Measurements from ENCODE around the gene NMU. TPM values are rescaled to one million over a fixed set of nuclear protein-coding genes. Genes with fewer than 3 reads are reported as not detected.

NMU gene
- polyA plus RNA-seq, 1 of the 3 experiments (the other 2 are of a cell fraction): 0.66 TPM

- DNase-seq: no peak
- Histone ChIP-seq H3K27me3 (ENCODE audit: insufficient read depth) (no peaks in the 10 kb centered on the region), H3K9me3 (no peaks in the 10 kb centered on the region), H3K9ac (no peak overlapping the region), H3K4me2 (no peak overlapping the region), H4K20me1 (ENCODE audit: insufficient read depth) (no peaks in the 10 kb centered on the region), H3K27ac (ENCODE audit: low read depth in 2 of 2, low read length in 1 of 2) (no peak overlapping the region), H3K4me3 (ENCODE audit: low read depth in 2 of 2, low read length in 1 of 2) (no peak overlapping the region), H3F3A (replicated peaks; ENCODE audit: insufficient read depth) (no peaks in the 10 kb centered on the region), H3K9me2 (no peaks in the 10 kb centered on the region), H3K4me1 (ENCODE audit: control insufficient read depth in 1 of 2, insufficient read depth in 2 of 2, low read depth in 1 of 2, low read length in 1 of 2) (no peaks in the 10 kb centered on the region), H3K79me2 (ENCODE audit: insufficient read depth) (no peaks in the 10 kb centered on the region), H3K36me3 (replicated peaks in 1 of 2; ENCODE audit: control insufficient read depth in 1 of 2, insufficient read depth in 2 of 2, low read length in 1 of 2) (no peaks in the 10 kb centered on the region), H2AFZ (ENCODE audit: low read depth) (no peak overlapping the region)
- WGBS (ENCODE audit: low lambda C conversion rate): 43% methylated on average over 6 of the region's 6 CpGs
- POLR2A ChIA-PET: no interaction called here
- CTCF ChIA-PET: interaction anchor here (0.9 to 1.1 kb wide), 2 partner anchors 114 kb away, joined by 3 to 4 read pairs; no protein-coding TSS in a partner anchor
- TF ChIP-seq YY1 (IDR thresholded peaks at IDR 0.05; ENCODE audit: low read depth): no peak
- no peak for TF ChIP-seq NFIC (IDR thresholded peaks at IDR 0.05; ENCODE audit: borderline replicate concordance)
- no peak for TF ChIP-seq JUND (IDR thresholded peaks at IDR 0.05)
- no peak for TF ChIP-seq IRF3 (IDR thresholded peaks at IDR 0.05; ENCODE audit: low read depth, low read length)
- no peak for TF ChIP-seq RCOR1 (IDR thresholded peaks at IDR 0.05; ENCODE audit: low read length)
- no peak for TF ChIP-seq MAX (IDR thresholded peaks at IDR 0.05; ENCODE audit: low read depth)
- TF ChIP-seq MXI1 (IDR thresholded peaks at IDR 0.05; ENCODE audit: low read depth, low read length): no peak
- TF ChIP-seq SMC3 (IDR thresholded peaks at IDR 0.05; ENCODE audit: low read depth, low read length): no peak
- TF ChIP-seq FOXJ3 (CRISPR knock-in tag; IDR thresholded peaks at IDR 0.05): no peak
- no peak for TF ChIP-seq PBX3 (IDR thresholded peaks at IDR 0.05)
- TF ChIP-seq TAF1 (IDR thresholded peaks at IDR 0.05; ENCODE audit: borderline replicate concordance, low read depth, low read length): no peak
- TF ChIP-seq GABPA (IDR thresholded peaks at IDR 0.05; ENCODE audit: low read depth): no peak
- TF ChIP-seq TCF12 (IDR thresholded peaks at IDR 0.05): no peak
- no peak for TF ChIP-seq GATA2 (CRISPR knock-in tag; IDR thresholded peaks at IDR 0.05)
- TF ChIP-seq FOSL2 (IDR thresholded peaks at IDR 0.05; ENCODE audit: borderline replicate concordance, low read depth): no peak
Observed at GRCh38 chr4:55668449-55668848, 32.4 kb upstream of the NMU start.

GRCh38 chr4:55666535-55666934, 30.4 kb upstream of the NMU start:
- Histone ChIP-seq H4K20me1 (ENCODE audit: insufficient read depth) (no peaks in the 10 kb centered on the region), H3F3A (replicated peaks; ENCODE audit: insufficient read depth) (no peaks in the 10 kb centered on the region), H3K36me3 (replicated peaks in 1 of 2; ENCODE audit: control insufficient read depth in 1 of 2, insufficient read depth in 2 of 2, low read length in 1 of 2) (no peaks in the 10 kb centered on the region), H2AFZ (ENCODE audit: low read depth) (no peak overlapping the region), H3K4me2 (no peak overlapping the region), H3K9me3 (no peaks in the 10 kb centered on the region), H3K27me3 (ENCODE audit: insufficient read depth) (no peaks in the 10 kb centered on the region), H3K4me3 (ENCODE audit: low read depth in 2 of 2, low read length in 1 of 2) (no peak overlapping the region), H3K79me2 (ENCODE audit: insufficient read depth) (no peaks in the 10 kb centered on the region), H3K4me1 (ENCODE audit: control insufficient read depth in 1 of 2, insufficient read depth in 2 of 2, low read depth in 1 of 2, low read length in 1 of 2) (no peaks in the 10 kb centered on the region), H3K9me2 (no peaks in the 10 kb centered on the region), H3K27ac (ENCODE audit: low read depth in 2 of 2, low read length in 1 of 2) (no peak overlapping the region), H3K9ac (no peak overlapping the region)
- TF ChIP-seq MEF2A (IDR thresholded peaks at IDR 0.05; ENCODE audit: borderline replicate concordance, low read depth): no peak
- no peak for TF ChIP-seq CTCF (IDR thresholded peaks at IDR 0.05)
- TF ChIP-seq RAD21 (IDR thresholded peaks at IDR 0.05; ENCODE audit: low read length): no peak
- TF ChIP-seq YY1 (IDR thresholded peaks at IDR 0.05; ENCODE audit: low read depth): no peak
- TF ChIP-seq EZH2phosphoT487 (IDR thresholded peaks at IDR 0.05; ENCODE audit: borderline replicate concordance, low read depth): no peak
- TF ChIP-seq SMC3 (IDR thresholded peaks at IDR 0.05; ENCODE audit: low read depth, low read length): no peak
- no peak for TF ChIP-seq JUND (IDR thresholded peaks at IDR 0.05)
- TF ChIP-seq TCF12 (IDR thresholded peaks at IDR 0.05): no peak
- no peak for TF ChIP-seq MAX (IDR thresholded peaks at IDR 0.05; ENCODE audit: low read depth)
- no peak for TF ChIP-seq CHD2 (IDR thresholded peaks at IDR 0.05; ENCODE audit: low read length, partially characterized antibody)
- TF ChIP-seq IRF3 (IDR thresholded peaks at IDR 0.05; ENCODE audit: low read depth, low read length): no peak
- TF ChIP-seq POLR2AphosphoS5 (IDR thresholded peaks at IDR 0.05; ENCODE audit: low read depth, low read length): no peak
- no peak for TF ChIP-seq NRF1 (IDR thresholded peaks at IDR 0.05; ENCODE audit: low read depth, low read length)
- no peak for TF ChIP-seq GATA2 (CRISPR knock-in tag; IDR thresholded peaks at IDR 0.05)
- no peak for TF ChIP-seq RXRA (IDR thresholded peaks at IDR 0.05; ENCODE audit: borderline replicate concordance, low read depth)
- no peak for TF ChIP-seq RCOR1 (IDR thresholded peaks at IDR 0.05; ENCODE audit: low read length)
- WGBS (ENCODE audit: low lambda C conversion rate): 48% methylated on average over 1 of the region's 1 CpG
- ChIA-PET POLR2A (no interaction called here), CTCF (no interaction called here)
- DNase-seq: no peak
